ENCODE data around the gene FRK.

- TF ChIP-seq CTCF (IDR thresholded peaks at IDR 0.05; ENCODE audit: insufficient read depth, low read depth, low read length) (no peak), EZH2 (IDR thresholded peaks at IDR 0.05; ENCODE audit: insufficient read depth, low read length) (no peak)
These were observed 101.7 kb downstream of the FRK start for GRCh38 chr6:115958958-115959357.
